Urinary bladder (tissue), 4 donors: ENCODE results near the gene FUBP3. TPM values are rescaled to one million over a fixed set of nuclear protein-coding genes. Genes with fewer than 3 reads are reported as not detected.

ENCODE experiments used
- DNase-seq: peaks from one replicate; pipeline ENCODE4 v3.0.0-alpha.2; 2015; ENCODE audit errors: extremely low spot score
- H3K27ac ChIP-seq: one replicate; pipeline ENCODE4 v1.5.1; 2013; ENCODE audit warnings: low read depth, mild to moderate bottlenecking, moderate library complexity
- H3K36me3 ChIP-seq: one replicate; pipeline ENCODE4 v1.6.1; 2013; ENCODE audit warnings: mild to moderate bottlenecking, moderate library complexity; ENCODE audit not compliant: insufficient read depth
- H3K4me1 ChIP-seq: one replicate; pipeline ENCODE4 v1.6.1; 2013; ENCODE audit warnings: mild to moderate bottlenecking, moderate library complexity; ENCODE audit not compliant: insufficient read depth
- H3K4me3 ChIP-seq: one replicate; pipeline ENCODE4 v1.5.1; 2013; ENCODE audit warnings: low read depth, low read length
- WGBS: extraction: QIAGEN DNeasy Blood & Tissue Kit; methylation state at CpG from one replicate; pipeline ENCODE4 v1.1.7; 2013; 5-methylcytosine and 5-hydroxymethylcytosine counted together
- polyA plus RNA-seq: library from polyadenylated mRNA; stranded (reverse); fragments of 200-250 nt; gene quantifications from one replicate; pipeline ENCODE4 v1.2.3, GENCODE V29; 2013
- total RNA-seq: library from RNA; depleted of rRNA; stranded (reverse); fragments of >200 nt; gene quantifications from one replicate; pipeline ENCODE4 v1.2.3, GENCODE V29; 2014
- donor health status: healthy with polysubstance abuse.
- donor health status: healthy.

FUBP3 gene
- total and polyA plus RNA-seq, 2 donors: 36.5 to 39.5 TPM

- no peak for DNase-seq
- no peak overlapping the region for H3K4me3 ChIP-seq
- H3K27ac ChIP-seq: no peak overlapping the region
- 3% methylated on average over 47 of the region's 47 CpGs for WGBS
- H3K36me3 ChIP-seq: no peaks in the 10 kb centered on the region
- H3K4me1 ChIP-seq: no peaks in the 10 kb centered on the region
Measured at GRCh38 chr9:130661451-130662098, 82.2 kb downstream of the FUBP3 start.

GRCh38 chr9:130662099-130662969 lies 83.0 kb downstream of the FUBP3 start:
- H3K4me3 ChIP-seq: no peak overlapping the region
- no peaks in the 10 kb centered on the region for H3K36me3 ChIP-seq
- no peak for DNase-seq
- no peak overlapping the region for H3K27ac ChIP-seq
- 5% methylated on average over 49 of the region's 49 CpGs for WGBS
- no peaks in the 10 kb centered on the region for H3K4me1 ChIP-seq

- 4% methylated on average over 15 of the region's 15 CpGs for WGBS
- H3K4me1 ChIP-seq: no peaks in the 10 kb centered on the region
- no peak overlapping the region for H3K4me3 ChIP-seq
- no peaks in the 10 kb centered on the region for H3K36me3 ChIP-seq
- H3K27ac ChIP-seq: no peak overlapping the region
- DNase-seq: no peak
Measured at GRCh38 chr9:130662970-130663257, 83.5 kb downstream of the FUBP3 start.

DNA sequence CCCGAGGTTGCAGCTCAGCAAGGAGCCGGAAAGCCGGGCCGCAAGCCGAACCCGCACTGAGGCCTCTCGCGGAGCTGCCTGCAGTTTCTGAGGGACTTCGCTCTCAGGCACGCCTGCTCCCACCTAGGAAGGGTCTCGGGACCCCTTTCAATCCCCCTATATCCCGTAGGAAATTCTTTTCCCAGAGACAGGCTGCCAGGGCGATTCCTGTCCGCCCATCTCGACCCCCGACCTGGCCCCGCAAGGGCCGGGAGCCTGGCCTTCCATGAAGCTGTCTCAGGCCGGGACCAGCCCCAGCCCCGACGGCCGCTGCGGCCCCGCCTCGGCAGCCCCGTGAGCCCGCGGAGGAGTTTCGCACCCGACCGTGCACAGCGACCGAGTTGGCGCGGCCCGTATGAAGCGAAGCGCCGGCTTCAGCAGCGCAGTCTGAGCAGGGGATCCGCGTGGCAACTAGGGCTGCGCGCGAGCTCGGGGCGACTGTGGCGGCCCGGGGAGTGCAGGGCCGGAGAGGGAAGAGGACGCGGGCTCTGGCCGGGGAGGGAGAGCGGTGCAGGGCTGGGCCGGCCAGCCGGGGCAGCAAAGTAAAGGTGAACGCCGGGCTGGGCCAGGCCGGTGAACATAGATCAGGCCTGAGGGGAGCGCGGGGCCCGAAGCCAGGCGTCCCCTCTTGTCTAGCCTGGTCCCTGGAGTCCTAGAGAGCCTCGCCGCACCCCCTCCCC lies 84.0 kb downstream of the FUBP3 start:
- 2% methylated on average over 65 of the region's 65 CpGs for WGBS
- Histone ChIP-seq H3K4me3 (peak overlapping the region; percentile 15), H3K4me1 (no peaks in the 10 kb centered on the region)

DNA sequence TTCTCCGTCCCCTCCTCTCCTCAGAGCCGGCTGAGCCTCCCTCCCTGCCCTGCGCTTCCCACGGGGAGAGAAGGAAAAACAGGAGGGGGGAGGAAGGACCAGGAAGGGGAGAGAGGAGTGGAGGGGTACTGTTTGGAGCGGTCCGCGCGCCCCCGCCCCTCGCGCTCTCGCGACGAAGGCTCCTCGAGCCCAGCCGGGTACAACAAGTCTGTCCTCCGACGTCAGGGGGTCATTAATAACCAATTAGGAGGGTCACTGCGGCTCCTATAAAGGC lies 84.5 kb downstream of the FUBP3 start:
- no peak overlapping the region for H3K27ac ChIP-seq
- H3K4me1 ChIP-seq: no peaks in the 10 kb centered on the region
- no peaks in the 10 kb centered on the region for H3K36me3 ChIP-seq
- 1% methylated on average over 19 of the region's 19 CpGs for WGBS
- H3K4me3 ChIP-seq: peak overlapping the region; percentile 15
- no peak for DNase-seq

More for the DNA sequence above, 84.0 kb downstream of the FUBP3 start:
- no peak overlapping the region for H3K27ac ChIP-seq
- DNase-seq: no peak
- H3K36me3 ChIP-seq: no peaks in the 10 kb centered on the region

DNA sequence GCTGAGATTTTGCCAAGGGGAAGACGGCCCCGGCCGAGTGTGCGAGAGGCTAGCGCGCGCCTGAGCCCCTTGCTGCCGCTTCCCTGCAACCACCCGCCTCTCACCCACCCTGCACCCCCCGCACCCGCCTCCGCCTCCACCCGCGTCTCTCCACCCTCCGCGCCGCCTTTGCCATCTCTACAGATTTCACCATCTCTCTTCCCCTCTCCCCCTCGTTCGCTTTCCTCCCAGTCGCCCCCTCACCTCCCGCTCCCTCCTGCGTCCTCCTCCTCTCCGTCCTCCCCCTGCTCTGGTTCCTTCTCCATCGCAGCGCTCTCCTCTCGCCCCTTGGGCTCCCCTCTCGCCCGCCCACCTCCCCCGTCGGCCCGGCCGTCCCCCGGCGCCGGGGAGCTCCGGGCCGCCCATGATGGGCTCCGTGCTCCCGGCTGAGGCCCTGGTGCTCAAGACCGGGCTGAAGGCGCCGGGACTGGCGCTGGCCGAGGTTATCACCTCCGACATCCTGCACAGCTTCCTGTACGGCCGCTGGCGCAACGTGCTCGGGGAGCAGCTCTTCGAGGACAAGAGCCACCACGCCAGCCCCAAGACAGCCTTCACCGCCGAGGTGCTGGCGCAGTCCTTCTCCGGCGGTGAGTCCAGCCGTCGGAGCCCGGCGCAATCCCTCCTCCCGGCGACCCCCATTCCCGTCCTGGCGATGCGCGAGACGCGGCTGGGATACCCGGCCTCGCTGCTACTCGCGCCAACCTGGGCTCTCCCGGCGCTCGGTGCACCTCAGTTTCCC lies 85.1 kb downstream of the FUBP3 start, which contains the start of gene PRDM12:
TSS of gene PRDM12 (plus strand) at position 344 of the 778 bp plus-strand sequence. CDS start at position 404, 60 bp downstream.
- H3K36me3 ChIP-seq: no peaks in the 10 kb centered on the region
- DNase-seq: no peak
- WGBS: 3% methylated on average over 76 of the region's 76 CpGs
- no peaks in the 10 kb centered on the region for H3K4me1 ChIP-seq
- H3K27ac ChIP-seq: no peak within 1 kb of the TSS
- H3K4me3 ChIP-seq: peak within 1 kb of the TSS; percentile 15

- no peak for DNase-seq
- 1% methylated on average over 26 of the region's 26 CpGs for WGBS
- H3K4me3 ChIP-seq: no peak overlapping the region
- H3K27ac ChIP-seq: no peak overlapping the region
- no peaks in the 10 kb centered on the region for H3K36me3 ChIP-seq
- H3K4me1 ChIP-seq: no peaks in the 10 kb centered on the region
Measured at GRCh38 chr9:130665029-130665430, 85.7 kb downstream of the FUBP3 start.

GRCh38 chr9:130665431-130666392 lies 86.3 kb downstream of the FUBP3 start:
- H3K4me3 ChIP-seq: peak overlapping the region; percentile 5
- no peaks in the 10 kb centered on the region for H3K4me1 ChIP-seq
- no peaks in the 10 kb centered on the region for H3K36me3 ChIP-seq
- H3K27ac ChIP-seq: no peak overlapping the region
- WGBS: 4% methylated on average over 61 of the region's 61 CpGs
- no peak for DNase-seq

- Histone ChIP-seq H3K27ac (no peak overlapping the region), H3K4me3 (no peak overlapping the region), H3K36me3 (no peaks in the 10 kb centered on the region), H3K4me1 (no peaks in the 10 kb centered on the region)
- no peak for DNase-seq
- WGBS: 10% methylated on average over 60 of the region's 60 CpGs
Measured at GRCh38 chr9:130666393-130667119, 87.2 kb downstream of the FUBP3 start.

DNA sequence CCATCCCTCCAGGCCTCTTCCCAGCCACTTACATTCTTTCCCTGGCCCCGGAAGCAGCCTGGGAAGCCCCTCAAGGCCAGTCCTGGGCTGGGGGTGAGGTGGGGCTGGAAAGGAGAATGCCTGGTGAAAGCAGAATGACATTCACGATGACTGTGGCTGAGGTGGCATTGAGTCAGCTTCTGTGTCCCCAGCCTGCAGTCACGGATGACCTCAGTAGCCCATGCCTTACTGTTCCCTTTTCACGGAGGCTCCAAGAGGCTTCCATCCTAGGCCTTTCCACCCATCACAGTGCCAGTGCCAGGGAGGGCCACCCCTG lies 87.7 kb downstream of the FUBP3 start:
- no peak overlapping the region for H3K4me3 ChIP-seq
- 72% methylated on average over 4 of the region's 4 CpGs for WGBS
- H3K27ac ChIP-seq: no peak overlapping the region
- no peaks in the 10 kb centered on the region for H3K4me1 ChIP-seq
- DNase-seq: no peak
- H3K36me3 ChIP-seq: no peaks in the 10 kb centered on the region

- H3K4me1 ChIP-seq: no peaks in the 10 kb centered on the region
- no peak for DNase-seq
- H3K4me3 ChIP-seq: no peak overlapping the region
- H3K27ac ChIP-seq: no peak overlapping the region
- H3K36me3 ChIP-seq: no peaks in the 10 kb centered on the region
- WGBS: 93% methylated on average over 13 of the region's 13 CpGs
Measured at GRCh38 chr9:130668196-130668595, 88.8 kb downstream of the FUBP3 start.

DNA sequence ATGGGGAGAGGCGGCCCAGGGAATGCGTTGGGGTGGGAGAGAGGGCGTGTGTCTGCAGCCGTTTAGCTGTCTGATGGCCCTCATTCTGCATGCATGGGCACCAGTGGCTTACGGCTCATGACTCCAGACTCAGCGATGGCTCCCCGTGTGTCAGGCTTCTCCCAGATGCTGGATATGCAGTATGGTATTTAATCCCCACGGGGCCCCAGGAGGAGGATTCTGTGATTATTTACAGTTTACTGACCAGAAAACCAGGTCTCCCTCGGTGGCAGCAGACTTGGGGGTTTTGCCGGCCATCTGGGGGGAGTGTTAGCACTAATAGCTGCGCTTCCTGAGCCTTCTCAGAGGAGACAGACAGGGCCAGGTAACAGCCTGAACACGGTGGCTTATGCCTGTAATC lies 89.3 kb downstream of the FUBP3 start:
- Histone ChIP-seq H3K4me3 (no peak overlapping the region), H3K36me3 (no peaks in the 10 kb centered on the region), H3K4me1 (no peaks in the 10 kb centered on the region), H3K27ac (no peak overlapping the region)
- DNase-seq: no peak
- whole genome bisulfite sequencing: 53% methylated on average over 12 of the region's 12 CpGs
